ENCODE measurements around the gene PALMD.

DNA sequence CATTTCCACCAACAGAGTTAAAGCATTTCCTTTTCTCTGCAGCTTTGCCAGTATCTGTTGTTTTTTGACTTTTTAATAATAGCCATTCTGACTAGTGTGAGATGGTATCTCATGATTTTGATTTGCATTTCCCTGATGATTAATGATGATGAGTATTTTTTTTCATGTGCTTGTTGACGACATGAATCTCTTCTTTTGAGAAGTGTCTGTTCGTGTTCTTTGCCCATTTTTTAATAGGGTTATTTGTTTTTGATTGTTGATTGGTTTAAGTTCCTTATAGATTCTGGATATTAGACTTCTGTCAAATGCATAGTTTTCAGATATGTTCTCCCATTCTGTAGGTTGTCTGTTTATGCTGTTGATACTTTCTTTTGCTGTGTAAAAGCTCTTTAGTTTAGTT, 37.9 kb upstream of the PALMD start:
- TF ChIP-seq POLR2A (IDR thresholded peaks at IDR 0.05; ENCODE audit: low read length) (no peak), GATA1 (IDR thresholded peaks at IDR 0.05; ENCODE audit: low read depth, low read length) (no peak)

Data from erythroblast (primary cell).